ENCODE data around the gene GAD2.
"Not testable (repeated sequence)": the region's sequence is repeated elsewhere in the genome, so short reads cannot be mapped to it uniquely, and the experiment has no call there.

GAD2 gene

DNA sequence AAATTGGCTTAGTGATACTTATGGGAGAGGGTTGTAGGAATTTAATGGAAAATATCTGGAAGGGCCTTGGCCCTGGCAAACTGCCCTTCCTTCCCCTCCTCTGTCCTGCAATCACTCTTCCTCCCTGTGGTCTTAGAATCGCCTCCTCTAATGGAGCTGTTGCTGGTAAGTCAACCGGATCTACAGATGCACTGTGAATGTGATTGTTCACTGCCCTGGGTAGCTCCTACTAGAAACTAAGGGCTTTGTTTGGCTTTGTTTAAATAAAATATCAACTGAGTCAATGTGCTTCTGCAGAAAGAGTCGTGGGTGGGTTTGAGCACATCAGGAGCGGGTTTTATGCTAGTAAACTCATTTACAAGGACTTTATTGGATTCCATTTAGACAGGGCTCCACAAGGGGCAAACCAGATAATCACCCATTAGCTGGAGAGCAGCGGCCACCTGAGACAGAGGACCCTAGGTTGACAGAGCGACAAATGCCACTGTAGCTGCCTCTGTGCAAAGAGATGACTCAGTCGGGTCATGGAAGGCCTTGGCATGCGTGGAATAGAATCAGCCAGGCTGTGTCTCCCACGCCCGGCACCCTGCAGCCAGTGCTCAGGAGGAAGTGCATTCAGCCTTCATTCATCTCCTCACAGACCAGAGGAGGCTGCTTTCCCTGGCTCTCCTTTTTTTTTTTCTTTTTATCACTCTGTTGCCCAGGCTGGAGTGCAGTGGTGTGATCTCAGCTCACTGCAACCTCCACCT is 97.9 kb downstream of the GAD2 start:
- no peak for DNase-seq (ENCODE audit: low read depth, low spot score)

DNA sequence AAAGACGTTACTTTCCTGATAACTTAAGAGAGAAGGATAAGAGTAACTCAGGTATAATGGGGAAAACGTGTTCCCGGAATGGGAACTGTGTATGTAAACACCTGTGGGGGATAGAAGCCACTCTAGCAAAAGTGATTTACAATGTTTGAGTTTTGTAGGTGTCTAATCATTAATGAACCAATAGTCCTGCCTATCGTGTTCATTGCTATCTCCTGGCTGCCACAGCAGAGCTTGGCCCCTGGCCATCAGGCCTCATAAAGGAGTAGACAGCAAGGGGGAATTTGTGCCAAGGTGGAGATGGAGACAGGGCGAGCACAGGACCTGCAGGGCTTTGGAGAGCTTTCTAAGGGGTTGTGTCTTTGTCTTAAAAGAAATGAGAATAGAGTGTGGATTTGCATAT is 102.1 kb downstream of the GAD2 start:
- no peak for DNase-seq (ENCODE audit: low read depth, low spot score)

DNA sequence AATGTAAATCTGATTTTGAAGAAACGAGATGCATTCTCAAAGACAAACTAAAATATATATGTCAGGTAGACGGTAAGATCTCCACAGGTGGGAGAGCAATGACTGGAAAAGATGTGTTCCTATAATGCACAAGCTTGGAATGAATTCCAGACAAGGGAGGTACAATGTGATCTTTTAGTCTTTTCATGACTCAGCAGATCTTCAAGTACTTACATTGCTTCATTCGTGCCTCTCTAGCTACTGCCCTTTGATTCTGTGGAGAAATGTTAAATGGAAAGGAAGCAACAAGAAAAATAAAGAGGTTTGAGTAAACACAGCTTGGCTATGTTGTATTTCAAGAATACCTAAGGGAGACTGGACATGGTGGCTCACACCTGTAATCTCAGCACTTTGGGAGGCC is 106.6 kb downstream of the GAD2 start:
- DNase-seq (ENCODE audit: low read depth, low spot score), result no peak

DNA sequence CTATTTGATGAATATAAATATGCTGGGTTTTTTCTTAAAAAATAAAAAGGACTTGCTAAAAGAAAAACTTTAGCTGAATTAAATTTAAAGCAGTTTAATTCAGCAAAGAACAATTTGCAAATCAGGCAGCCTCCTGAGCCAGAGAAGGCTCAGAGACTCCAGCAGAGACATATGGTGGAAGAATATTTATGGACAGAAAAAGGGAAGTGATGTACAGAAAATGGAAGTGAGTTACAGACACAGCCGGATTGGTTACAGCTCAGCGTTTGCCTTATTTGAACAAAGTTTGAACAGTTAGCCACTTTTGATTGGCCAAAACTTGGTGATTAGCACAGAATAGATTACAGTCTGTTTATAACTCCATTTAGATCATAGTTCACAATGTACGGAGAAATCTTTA is 110.3 kb downstream of the GAD2 start:
- no peak for DNase-seq (ENCODE audit: low read depth, low spot score)

DNA sequence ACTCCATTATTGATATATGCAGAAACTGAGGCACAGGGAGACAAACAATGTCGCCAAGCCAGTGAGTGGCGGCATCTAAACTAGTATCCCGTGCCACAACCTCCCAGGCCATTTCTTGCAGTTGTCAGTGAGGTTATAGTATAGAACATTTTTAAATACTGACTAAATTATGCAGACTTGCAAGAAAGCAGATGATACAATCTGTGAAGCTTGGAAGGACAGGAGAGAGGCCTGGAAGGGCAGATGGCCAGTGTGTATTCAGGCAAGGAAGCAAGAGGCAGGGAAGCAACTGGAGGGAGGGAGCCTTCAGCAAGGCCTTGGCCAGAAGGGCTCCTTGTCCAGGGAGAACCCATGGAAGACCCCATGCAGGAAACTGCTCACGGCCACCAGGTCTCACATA is 111.2 kb downstream of the GAD2 start:
- DNase-seq (ENCODE audit: low read depth, low spot score), result no peak

DNA sequence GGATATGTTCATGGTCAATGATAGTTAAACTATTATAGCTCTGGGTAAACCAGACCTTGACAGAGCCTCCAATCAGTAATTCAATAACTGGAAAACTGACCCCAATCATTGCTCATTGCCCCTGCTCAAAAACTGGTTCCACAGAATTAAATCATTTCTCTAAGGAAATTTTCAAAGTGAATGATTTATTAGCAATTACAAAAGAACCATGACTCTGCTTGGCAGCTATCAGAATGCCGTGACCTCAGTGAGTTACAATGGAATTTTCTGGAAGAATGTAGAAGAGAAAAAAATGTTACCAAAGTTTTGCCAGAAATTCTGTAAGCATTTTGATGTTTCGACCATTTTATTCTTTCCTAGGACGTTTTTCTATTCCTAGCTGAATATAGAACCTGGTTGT is 114.8 kb downstream of the GAD2 start:
- DNase-seq (ENCODE audit: low read depth, low spot score), result no peak

DNA sequence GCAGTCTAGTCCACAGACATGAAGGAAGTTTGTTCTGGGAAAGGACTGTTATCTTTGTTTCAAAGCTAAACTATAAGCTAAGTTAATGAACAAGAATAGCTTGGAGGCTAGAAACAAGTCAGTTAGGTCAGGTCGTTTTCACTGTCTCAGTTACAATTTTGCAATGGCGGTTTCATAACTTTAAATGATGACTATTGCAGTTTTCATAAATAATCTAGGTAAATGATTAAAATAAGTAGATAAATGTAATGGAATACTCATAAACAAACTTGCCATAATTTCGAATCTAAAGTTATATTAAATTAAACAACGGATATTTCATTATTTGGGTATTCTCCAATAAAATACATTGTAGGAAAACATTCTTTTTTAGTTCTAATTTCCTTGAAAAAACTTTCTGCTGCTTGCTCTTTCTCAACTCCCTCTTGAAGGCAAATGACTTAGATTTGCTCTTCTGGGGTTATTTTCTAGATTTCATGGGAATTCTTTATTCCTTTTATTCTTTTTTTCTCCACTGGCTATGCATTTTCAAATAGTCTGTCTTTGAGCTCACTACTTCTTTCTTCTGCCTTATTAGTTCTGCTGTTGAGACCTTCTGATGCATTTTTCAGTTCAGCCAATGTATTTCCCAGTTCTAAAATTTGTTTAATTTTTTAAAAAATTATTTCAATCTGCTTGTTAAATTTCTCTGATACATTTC is 117.8 kb downstream of the GAD2 start:
- DNase-seq (ENCODE audit: low read depth, low spot score), result no peak

DNA sequence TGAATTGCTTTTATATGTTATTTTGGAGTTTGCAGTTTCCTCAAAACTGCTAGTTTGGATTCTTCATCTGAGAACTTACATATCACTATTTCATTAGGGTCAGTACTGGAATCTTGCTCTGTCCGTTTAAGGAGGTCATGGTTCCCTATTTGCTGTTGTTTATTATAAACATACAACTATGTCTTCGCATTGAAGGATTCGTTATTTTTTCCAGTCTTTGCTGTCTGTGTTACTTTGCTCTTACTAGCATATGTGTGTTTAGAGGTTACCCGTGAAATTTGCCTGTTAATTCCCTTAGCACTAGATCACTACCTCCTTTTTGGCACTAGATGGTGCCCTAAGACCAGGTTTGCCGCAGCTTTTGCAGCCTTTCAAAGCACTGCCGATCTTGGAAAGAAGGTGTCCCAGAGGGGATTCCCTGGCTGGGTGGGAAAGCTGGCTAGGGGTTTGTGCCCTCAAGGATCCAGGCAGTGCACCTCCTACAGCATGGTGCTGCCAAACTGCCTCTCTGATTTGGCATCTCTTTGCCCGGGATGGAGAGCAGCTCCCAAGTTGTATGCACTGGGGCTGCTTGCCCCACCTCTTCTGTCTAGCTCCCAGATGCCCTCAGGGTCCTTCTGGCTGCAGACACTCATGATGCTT is 118.5 kb downstream of the GAD2 start:
- DNase-seq (ENCODE audit: low read depth, low spot score), result no peak

DNA sequence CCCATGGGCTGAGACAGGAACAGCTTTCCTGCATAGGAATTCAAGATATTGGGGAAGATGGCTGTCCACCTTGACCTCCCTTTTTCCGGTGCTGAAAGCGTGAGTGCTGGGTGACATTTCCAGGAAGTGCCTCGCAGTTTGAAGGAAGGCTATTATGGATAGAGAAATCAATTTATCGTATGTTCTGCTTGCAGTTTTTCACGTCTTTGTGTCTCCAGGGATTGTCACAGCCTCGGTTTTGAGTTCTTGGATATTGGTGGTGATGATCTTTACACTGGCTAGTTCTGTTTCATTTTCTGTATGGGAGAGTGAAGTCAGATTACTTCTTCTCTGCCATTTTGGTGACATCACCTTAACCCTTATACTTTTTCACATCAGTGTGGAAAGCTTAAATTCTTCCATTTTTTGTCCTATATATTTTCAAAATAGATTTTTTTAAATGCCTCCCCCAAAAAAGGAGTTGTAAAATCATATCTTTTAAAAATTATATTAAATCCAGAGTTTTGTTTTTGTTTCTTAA is 119.1 kb downstream of the GAD2 start:
- DNase-seq (ENCODE audit: low read depth, low spot score), result no peak

DNA sequence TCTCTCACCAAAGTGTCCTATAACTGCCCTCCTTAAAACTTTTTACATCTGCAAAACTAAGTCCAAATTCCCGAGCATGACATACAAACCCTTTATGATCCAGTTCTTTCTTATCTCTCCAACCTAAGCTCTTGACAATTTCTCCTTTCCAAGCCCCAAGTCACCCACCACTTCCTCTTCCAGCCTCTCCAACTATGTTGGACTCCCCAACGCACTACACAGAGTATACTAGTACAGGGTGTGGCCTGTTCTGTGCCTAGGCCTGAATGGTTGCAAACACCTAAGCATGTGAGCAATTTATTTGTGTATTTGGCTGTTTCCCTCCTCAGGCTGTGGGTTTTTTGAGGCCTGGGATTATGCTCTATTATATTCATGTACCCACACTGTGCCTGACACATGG is 120.4 kb downstream of the GAD2 start:
- no peak for DNase-seq (ENCODE audit: low read depth, low spot score)

DNA sequence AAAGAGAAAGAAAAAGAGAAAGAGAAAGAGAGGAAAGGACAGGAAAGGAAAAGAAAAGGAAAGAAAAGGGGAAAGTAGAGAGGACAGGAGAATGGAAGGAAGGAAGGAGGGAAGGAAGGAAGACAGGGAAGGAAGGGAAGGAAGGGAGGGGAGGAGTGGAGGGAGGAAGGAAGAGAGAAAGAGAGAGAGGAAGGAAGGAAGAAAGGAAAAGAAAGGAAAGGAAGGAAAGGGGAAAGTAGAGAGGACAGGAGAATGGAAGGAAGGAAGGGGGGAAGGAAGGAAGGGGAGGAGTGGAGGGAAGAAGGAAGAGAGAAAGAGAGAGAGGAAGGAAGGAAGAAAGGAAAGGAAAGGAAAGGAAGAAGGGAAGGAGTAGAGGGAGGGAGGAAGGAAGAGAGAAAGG is 125.1 kb downstream of the GAD2 start:
- no peak for DNase-seq (ENCODE audit: low read depth, low spot score)

DNA sequence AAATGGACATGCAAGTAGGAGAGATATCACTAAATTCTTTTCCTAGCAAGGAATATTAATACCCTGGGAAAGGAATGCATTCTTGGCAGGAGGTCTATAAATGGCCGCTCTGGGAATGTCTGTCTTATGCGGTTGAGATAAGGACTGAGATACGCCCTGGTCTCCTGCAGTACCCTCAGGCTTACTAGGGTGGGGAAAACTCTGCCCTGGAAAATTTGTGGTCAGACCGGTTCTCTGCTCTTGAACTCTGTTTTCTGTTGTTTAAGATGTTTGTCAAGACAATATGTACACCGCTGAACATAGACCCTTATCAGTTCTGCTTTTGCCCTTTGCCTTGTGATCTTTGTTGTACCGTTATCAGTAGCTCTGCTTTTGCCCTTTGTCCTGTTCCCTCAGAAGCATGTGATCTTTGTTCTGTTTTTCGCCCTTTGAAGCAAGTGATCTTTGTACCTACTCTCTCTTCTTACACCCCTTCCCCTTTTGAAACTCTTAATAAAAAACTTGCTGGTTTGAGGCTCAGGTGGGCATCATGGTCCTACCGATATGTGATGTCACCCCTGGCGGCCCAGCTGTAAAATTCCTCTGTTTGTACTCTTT is 132.3 kb downstream of the GAD2 start:
- DNase-seq (ENCODE audit: low read depth, low spot score), result not testable (repeated sequence)
